ENCODE results near the gene FBXW8. TPM values are rescaled to one million over a fixed set of nuclear protein-coding genes. Genes with fewer than 3 reads are reported as not detected.

Gene FBXW8, protein sequence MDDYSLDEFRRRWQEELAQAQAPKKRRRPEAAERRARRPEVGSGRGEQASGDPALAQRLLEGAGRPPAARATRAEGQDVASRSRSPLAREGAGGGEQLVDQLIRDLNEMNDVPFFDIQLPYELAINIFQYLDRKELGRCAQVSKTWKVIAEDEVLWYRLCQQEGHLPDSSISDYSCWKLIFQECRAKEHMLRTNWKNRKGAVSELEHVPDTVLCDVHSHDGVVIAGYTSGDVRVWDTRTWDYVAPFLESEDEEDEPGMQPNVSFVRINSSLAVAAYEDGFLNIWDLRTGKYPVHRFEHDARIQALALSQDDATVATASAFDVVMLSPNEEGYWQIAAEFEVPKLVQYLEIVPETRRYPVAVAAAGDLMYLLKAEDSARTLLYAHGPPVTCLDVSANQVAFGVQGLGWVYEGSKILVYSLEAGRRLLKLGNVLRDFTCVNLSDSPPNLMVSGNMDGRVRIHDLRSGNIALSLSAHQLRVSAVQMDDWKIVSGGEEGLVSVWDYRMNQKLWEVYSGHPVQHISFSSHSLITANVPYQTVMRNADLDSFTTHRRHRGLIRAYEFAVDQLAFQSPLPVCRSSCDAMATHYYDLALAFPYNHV
- total RNA-seq (2021), result 20.6 and 27.4 TPM in 2 replicates
- Bru-seq, nascent RNA, result percentile 85 among the genes with signal in this experiment
- percentile 82 among the genes with signal in this experiment for BruChase-seq, experiment 1, labeled RNA remaining after a 2-hour chase
- BruChase-seq, experiment 2, labeled RNA remaining after a 6-hour chase, result percentile 67 among the genes with signal in this experiment
- long read RNA-seq, full-length matches to known transcripts, result 10 of 16 reads
- long read RNA-seq, partial matches to known transcripts, result 2 of 16 reads
- long read RNA-seq, other reads (novel, unspliced or antisense), result 4 of 16 reads

DNA sequence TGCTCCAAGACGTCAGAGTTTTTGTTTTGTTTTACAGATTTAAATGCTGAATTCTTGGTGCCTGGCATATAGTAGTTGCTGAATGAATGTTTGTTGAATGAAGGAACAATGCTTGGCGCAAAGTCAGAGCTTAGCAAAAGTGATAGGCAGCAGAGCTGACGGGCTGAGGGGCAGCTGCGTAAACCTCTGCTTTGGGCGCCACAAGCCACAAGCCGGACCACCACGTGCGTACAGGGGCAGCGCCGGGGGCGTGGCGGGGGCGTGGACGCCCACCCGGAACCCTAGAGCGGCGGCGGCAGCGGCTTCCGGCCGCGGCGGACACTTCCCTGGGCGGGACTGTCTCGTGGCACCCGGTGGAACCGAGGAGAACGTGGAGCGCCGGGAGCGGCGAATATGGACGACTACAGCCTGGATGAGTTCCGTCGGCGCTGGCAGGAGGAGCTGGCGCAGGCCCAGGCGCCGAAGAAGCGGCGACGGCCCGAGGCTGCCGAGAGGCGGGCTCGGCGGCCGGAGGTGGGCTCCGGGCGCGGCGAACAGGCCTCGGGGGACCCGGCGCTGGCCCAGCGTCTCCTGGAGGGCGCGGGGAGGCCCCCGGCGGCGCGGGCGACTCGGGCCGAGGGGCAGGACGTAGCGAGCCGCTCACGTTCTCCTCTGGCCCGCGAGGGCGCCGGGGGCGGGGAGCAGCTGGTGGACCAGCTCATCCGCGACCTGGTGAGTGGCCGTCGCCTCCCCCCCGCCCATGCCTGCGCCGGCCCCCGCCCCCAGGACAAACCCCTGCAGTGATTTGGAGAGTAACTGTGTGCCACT, at the start of gene FBXW8:
TSS of gene FBXW8 (plus strand) at position 306 of the 807 bp plus-strand sequence. CDS start at position 394, 88 bp downstream.
- peaks cover 50% of the 10 kb centered on the region for H3K79me2 ChIP-seq (ENCODE audit: low read depth)
- no peaks in the 10 kb centered on the region for H3K9me3 ChIP-seq (ENCODE audit: insufficient read depth, low read depth)
- intact Hi-C loops (cut with micrococcal nuclease; ENCODE audit: unreplicated experiment), result no loop called here
- peak within 1 kb of the TSS; percentile 99 for H3K4me3 ChIP-seq
- no peaks in the 10 kb centered on the region for H3K9me2 ChIP-seq (ENCODE audit: insufficient read depth)
- CTCF ChIA-PET, result interaction anchor here (0.7 kb wide), 1 partner anchor 47 kb away, joined by 4 read pairs; no protein-coding TSS in a partner anchor
- H3K27ac ChIP-seq, result peak within 1 kb of the TSS; percentile 56
- H3F3A ChIP-seq (ENCODE audit: insufficient read depth, low read depth), result peaks cover 20% of the 10 kb centered on the region
- POLR2A ChIA-PET (ENCODE audit: unreplicated experiment), result interaction anchor here (0.7 kb wide), 1 partner anchor 44 kb away, joined by 3 read pairs; no protein-coding TSS in a partner anchor
- H3K36me3 ChIP-seq (ENCODE audit: low read depth), result no peaks in the 10 kb centered on the region
- no TSS peak for BruUV-seq (replicated peaks)
- H3K27me3 ChIP-seq (ENCODE audit: insufficient read depth, low read depth), result no peaks in the 10 kb centered on the region
- no peaks in the 10 kb centered on the region; the same call in 1 of the 2 replicates for H4K20me1 ChIP-seq (ENCODE audit: insufficient read depth)
- no peak for TF ChIP-seq EZH2 (IDR thresholded peaks at IDR 0.05; ENCODE audit: low read depth)
- TF ChIP-seq, protein P1, sequence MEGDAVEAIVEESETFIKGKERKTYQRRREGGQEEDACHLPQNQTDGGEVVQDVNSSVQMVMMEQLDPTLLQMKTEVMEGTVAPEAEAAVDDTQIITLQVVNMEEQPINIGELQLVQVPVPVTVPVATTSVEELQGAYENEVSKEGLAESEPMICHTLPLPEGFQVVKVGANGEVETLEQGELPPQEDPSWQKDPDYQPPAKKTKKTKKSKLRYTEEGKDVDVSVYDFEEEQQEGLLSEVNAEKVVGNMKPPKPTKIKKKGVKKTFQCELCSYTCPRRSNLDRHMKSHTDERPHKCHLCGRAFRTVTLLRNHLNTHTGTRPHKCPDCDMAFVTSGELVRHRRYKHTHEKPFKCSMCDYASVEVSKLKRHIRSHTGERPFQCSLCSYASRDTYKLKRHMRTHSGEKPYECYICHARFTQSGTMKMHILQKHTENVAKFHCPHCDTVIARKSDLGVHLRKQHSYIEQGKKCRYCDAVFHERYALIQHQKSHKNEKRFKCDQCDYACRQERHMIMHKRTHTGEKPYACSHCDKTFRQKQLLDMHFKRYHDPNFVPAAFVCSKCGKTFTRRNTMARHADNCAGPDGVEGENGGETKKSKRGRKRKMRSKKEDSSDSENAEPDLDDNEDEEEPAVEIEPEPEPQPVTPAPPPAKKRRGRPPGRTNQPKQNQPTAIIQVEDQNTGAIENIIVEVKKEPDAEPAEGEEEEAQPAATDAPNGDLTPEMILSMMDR (conservative IDR thresholded peaks at IDR 0.05), result no peak
- peak; percentile 61 to 75 for DNase-seq
- H3K4me1 ChIP-seq (replicated peaks; ENCODE audit: insufficient read depth), result peaks cover 41% of the 10 kb centered on the region
- peak within 1 kb of the TSS; percentile 95 for H3K4me2 ChIP-seq
- peak within 1 kb of the TSS; percentile 98 for H2AFZ ChIP-seq

DNA sequence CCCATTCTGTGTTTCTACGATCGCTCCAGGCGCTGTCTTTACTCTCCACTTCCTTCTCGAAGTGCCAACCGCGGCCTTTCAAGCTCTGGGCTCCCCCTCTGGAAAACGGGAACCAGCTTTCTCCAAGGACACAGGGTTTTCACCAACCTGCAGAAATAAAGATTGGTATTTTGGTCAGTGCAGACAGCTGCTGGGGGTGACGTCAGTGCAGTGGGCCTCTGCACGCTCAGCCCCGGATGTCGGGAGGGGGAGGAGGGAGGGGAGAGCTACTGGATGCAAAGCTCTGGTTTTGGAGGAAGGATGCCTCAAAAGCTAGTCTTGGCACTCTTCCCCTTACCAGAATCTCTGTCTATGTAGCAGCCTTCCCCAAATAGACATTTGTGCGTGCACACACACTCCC, 49.4 kb upstream of the FBXW8 start:
- H3K4me1 ChIP-seq (replicated peaks; ENCODE audit: insufficient read depth), result peaks cover 27% of the 10 kb centered on the region
- no peaks in the 10 kb centered on the region for H3K27me3 ChIP-seq (ENCODE audit: insufficient read depth, low read depth)
- H3K36me3 ChIP-seq (ENCODE audit: low read depth), result no peaks in the 10 kb centered on the region
- H2AFZ ChIP-seq, result no peak overlapping the region
- intact Hi-C loops (cut with micrococcal nuclease; ENCODE audit: unreplicated experiment), result loop anchor here (5.0 kb wide), 1 partner anchor 44 kb away; no protein-coding TSS in a partner anchor
- H3F3A ChIP-seq (ENCODE audit: insufficient read depth, low read depth), result peaks cover 8% of the 10 kb centered on the region; the same call in 1 of the 2 replicates
- TF ChIP-seq, protein P1 (conservative IDR thresholded peaks at IDR 0.05), result no peak
- TF ChIP-seq EZH2 (IDR thresholded peaks at IDR 0.05; ENCODE audit: low read depth), result no peak
- H3K9me3 ChIP-seq (ENCODE audit: insufficient read depth, low read depth), result no peaks in the 10 kb centered on the region
- CTCF ChIA-PET, result no interaction called here
- POLR2A ChIA-PET (ENCODE audit: unreplicated experiment), result no interaction called here
- no peak overlapping the region for H3K27ac ChIP-seq
- H4K20me1 ChIP-seq (ENCODE audit: insufficient read depth), result no peaks in the 10 kb centered on the region
- no peak overlapping the region for H3K4me3 ChIP-seq
- H3K9me2 ChIP-seq (ENCODE audit: insufficient read depth), result no peaks in the 10 kb centered on the region
- BruUV-seq (replicated peaks), result no TSS peak
- no peaks in the 10 kb centered on the region for H3K79me2 ChIP-seq (ENCODE audit: low read depth)
- no peak overlapping the region for H3K4me2 ChIP-seq
- DNase-seq, result no peak

All from PC-9 (cell line).